Neural progenitor cell (in vitro differentiated cells): ENCODE measurements around the gene LCORL. TPM values are rescaled to one million over a fixed set of nuclear protein-coding genes. Genes with fewer than 3 reads are reported as not detected.
"Not testable (repeated sequence)": the region's sequence is repeated elsewhere in the genome, so short reads cannot be mapped to it uniquely, and the experiment has no call there.

Experiments
- DNase-seq: peaks from one replicate; pipeline ENCODE4 v3.0.0-alpha.2; 2016; ENCODE audit warnings: low spot score
- H2AFZ ChIP-seq: fragments of 200-600 bp; sonication (generic); replicated peaks from 2 replicates; pipeline ENCODE4 v1.6.1; 2016; ENCODE audit warnings: antibody characterized with exemption
- H3F3A ChIP-seq: fragments of 200-600 bp; sonication (generic); 2 replicates; pipeline ENCODE4 v1.6.1; 2016; ENCODE audit warnings: antibody characterized with exemption, low read depth
- H3K27ac ChIP-seq: fragments of 200-600 bp; sonication (generic); 2 replicates; pipeline ENCODE4 v1.5.1; 2016; ENCODE audit warnings: mild to moderate bottlenecking
- H3K27me3 ChIP-seq: fragments of 200-600 bp; sonication (generic); 2 replicates; pipeline ENCODE4 v1.6.1; 2016; ENCODE audit warnings: mild to moderate bottlenecking, moderate library complexity
- H3K36me3 ChIP-seq: fragments of 200-600 bp; sonication (generic); 2 replicates; pipeline ENCODE4 v1.5.1; 2016
- H3K4me1 ChIP-seq: fragments of 200-600 bp; sonication (generic); 2 replicates; pipeline ENCODE4 v1.6.1; 2016; ENCODE audit warnings: mixed run types
- H3K4me2 ChIP-seq: fragments of 200-600 bp; sonication (generic); 2 replicates; pipeline ENCODE4 v1.6.1; 2016
- H3K4me3 ChIP-seq: fragments of 200-600 bp; sonication (generic); 2 replicates; pipeline ENCODE4 v1.5.1; 2016
- H3K79me2 ChIP-seq: fragments of 200-600 bp; sonication (generic); 2 replicates; pipeline ENCODE4 v1.6.1; 2016; ENCODE audit warnings: low read depth
- H3K9ac ChIP-seq: fragments of 200-600 bp; sonication (generic); 2 replicates; pipeline ENCODE4 v1.6.1; 2016
- H3K9me3 ChIP-seq: fragments of 200-600 bp; sonication (generic); 2 replicates; pipeline ENCODE4 v1.5.1; 2016; ENCODE audit warnings: low read depth
- H4K20me1 ChIP-seq: fragments of 200-600 bp; sonication (generic); 2 replicates; pipeline ENCODE4 v1.6.1; 2016; ENCODE audit warnings: low read depth
- H3K27ac Mint-ChIP-seq: 3 replicates; pipeline ENCODE4 v1.8.0; 2021; ENCODE audit warnings: mixed read lengths
- H3K27me3 Mint-ChIP-seq: 2 replicates; pipeline ENCODE4 v1.8.0; 2022; ENCODE audit warnings: low read depth, mild to moderate bottlenecking, inconsistent platforms, moderate library complexity, mixed read lengths; ENCODE audit not compliant: insufficient read depth
- H3K36me3 Mint-ChIP-seq: 3 replicates; pipeline ENCODE4 v1.8.0; 2021; ENCODE audit warnings: mixed read lengths
- H3K4me1 Mint-ChIP-seq: 3 replicates; pipeline ENCODE4 v1.8.0; 2021; ENCODE audit warnings: mixed read lengths
- H3K4me3 Mint-ChIP-seq: 3 replicates; pipeline ENCODE4 v1.8.0; 2021; ENCODE audit warnings: mild to moderate bottlenecking, moderate library complexity, mixed read lengths
- H3K9me3 Mint-ChIP-seq: 3 replicates; pipeline ENCODE4 v1.8.0; 2020; ENCODE audit warnings: mixed read lengths
- CTCF ChIP-seq: fragments of 200-600 bp; sonication (generic); IDR thresholded peaks from 2 replicates; pipeline ENCODE4 v1.5.1; 2017; ENCODE audit warnings: antibody characterized with exemption, mild to moderate bottlenecking
- EZH2 ChIP-seq: fragments of 200-600 bp; sonication (generic); IDR thresholded peaks from 2 replicates; pipeline ENCODE4 v1.6.1; 2017; ENCODE audit warnings: antibody characterized with exemption, mild to moderate bottlenecking, moderate library complexity
- EZH2phosphoT487 ChIP-seq: fragments of 200-600 bp; sonication (generic); IDR thresholded peaks from 2 replicates; pipeline ENCODE4 v1.6.1; 2017; ENCODE audit warnings: antibody characterized with exemption
- total RNA-seq: library from RNA; depleted of rRNA; stranded (reverse); fragments of >200 nt; gene quantifications from 2 replicates; pipeline ENCODE4 v1.2.3, GENCODE V29; 2015; ENCODE audit warnings: low replicate concordance

The LCORL gene
- total RNA-seq, 1 donor from 2014 or later, result 53.6 TPM

DNA sequence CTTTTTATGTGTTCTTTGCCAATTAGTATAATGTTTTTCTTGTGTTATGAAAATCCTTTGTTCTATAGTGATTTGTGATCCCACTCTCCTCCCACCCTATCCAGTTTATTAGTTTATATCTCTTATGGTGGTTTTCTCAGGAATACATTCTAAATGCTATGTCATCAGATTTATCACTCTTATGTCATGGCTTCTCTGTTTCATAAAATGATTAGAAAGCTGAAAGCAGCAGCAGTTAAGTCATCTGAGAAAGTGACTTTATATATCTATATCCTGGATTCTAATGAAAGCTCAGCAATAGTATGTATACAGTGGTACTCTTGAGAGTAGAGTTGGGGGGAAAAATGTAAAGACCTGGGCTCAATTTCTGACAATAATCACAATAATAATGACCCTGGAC is 169.6 kb downstream of the LCORL start:
- Histone ChIP-seq H3K27me3 (no peaks in the 10 kb centered on the region), H2AFZ (no peak overlapping the region), H3K9ac (no peak overlapping the region), H3K79me2 (no peaks in the 10 kb centered on the region), H3K9me3 (peaks cover 3% of the 10 kb centered on the region), H4K20me1 (no peaks in the 10 kb centered on the region), H3K27ac (no peak overlapping the region), H3K4me1 (no peaks in the 10 kb centered on the region), H3K36me3 (no peaks in the 10 kb centered on the region), H3K4me2 (no peak overlapping the region), H3F3A (peaks cover 4% of the 10 kb centered on the region), H3K4me3 (no peak overlapping the region)
- Mint-ChIP-seq H3K36me3 (peaks cover 25% of the 10 kb centered on the region), H3K27ac (no peak overlapping the region), H3K4me1 (no peaks in the 10 kb centered on the region), H3K9me3 (peaks cover 18% of the 10 kb centered on the region), H3K4me3 (no peak overlapping the region), H3K27me3 (no peaks in the 10 kb centered on the region)
- no peak for DNase-seq
- TF ChIP-seq EZH2phosphoT487, result no peak
- no peak for TF ChIP-seq CTCF
- TF ChIP-seq EZH2, result no peak

- Mint-ChIP-seq H3K9me3 (peaks cover 18% of the 10 kb centered on the region), H3K36me3 (peaks cover 31% of the 10 kb centered on the region)
These were observed 171.3 kb downstream of the LCORL start for GRCh38 chr4:17850295-17850694.

DNA sequence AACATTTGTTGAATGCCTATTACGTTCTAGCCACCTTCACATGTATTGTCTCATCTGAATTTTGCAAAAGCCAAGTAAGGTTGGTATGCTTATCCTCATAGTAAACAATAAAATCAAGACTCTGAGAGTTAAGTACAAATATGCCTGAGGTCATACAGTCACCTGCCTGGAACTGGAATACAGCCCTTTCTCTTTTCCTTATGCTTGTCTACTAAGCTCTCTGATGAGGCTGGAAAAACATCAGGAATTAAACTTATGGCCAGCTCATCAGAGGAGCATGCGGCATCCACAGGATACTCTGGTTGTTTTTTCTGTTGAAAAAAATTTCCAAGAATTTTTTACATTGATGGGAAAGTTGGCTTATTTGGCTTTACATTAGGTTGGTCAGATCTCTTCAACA is 175.3 kb downstream of the LCORL start:
- H3K36me3 ChIP-seq, result peaks cover 31% of the 10 kb centered on the region
- peaks cover 21% of the 10 kb centered on the region for H3F3A ChIP-seq
- no peak overlapping the region for H3K9ac ChIP-seq
- H3K4me1 ChIP-seq, result no peaks in the 10 kb centered on the region
- peaks cover 55% of the 10 kb centered on the region for H3K36me3 Mint-ChIP-seq
- H3K4me2 ChIP-seq, result no peak overlapping the region
- no peaks in the 10 kb centered on the region for H3K4me1 Mint-ChIP-seq
- H3K27ac ChIP-seq, result no peak overlapping the region
- no peaks in the 10 kb centered on the region for H3K27me3 ChIP-seq
- H3K4me3 Mint-ChIP-seq, result no peak overlapping the region
- no peak overlapping the region for H3K4me3 ChIP-seq
- no peak overlapping the region for H2AFZ ChIP-seq
- H3K79me2 ChIP-seq, result no peaks in the 10 kb centered on the region
- no peaks in the 10 kb centered on the region for H4K20me1 ChIP-seq
- peaks cover 15% of the 10 kb centered on the region for H3K9me3 Mint-ChIP-seq
- TF ChIP-seq CTCF, result no peak
- TF ChIP-seq EZH2, result no peak
- TF ChIP-seq EZH2phosphoT487, result no peak
- peaks cover 3% of the 10 kb centered on the region for H3K9me3 ChIP-seq
- no peak overlapping the region for H3K27ac Mint-ChIP-seq
- H3K27me3 Mint-ChIP-seq, result no peaks in the 10 kb centered on the region
- DNase-seq, result no peak

More at GRCh38 chr4:17850295-17850694, 171.3 kb downstream of the LCORL start:
- H3K4me3 Mint-ChIP-seq, H3K79me2 ChIP-seq, H3K4me2 ChIP-seq, H3K4me1 ChIP-seq, DNase-seq, H3K27ac Mint-ChIP-seq, H3K9me3 ChIP-seq, H3K27ac ChIP-seq, H4K20me1 ChIP-seq, H3K27me3 Mint-ChIP-seq, H3K36me3 ChIP-seq, H3K9ac ChIP-seq, H3K4me1 Mint-ChIP-seq, H2AFZ ChIP-seq, H3K27me3 ChIP-seq, H3K4me3 ChIP-seq: not testable (repeated sequence)
- H3F3A ChIP-seq, result peaks cover 11% of the 10 kb centered on the region

DNA sequence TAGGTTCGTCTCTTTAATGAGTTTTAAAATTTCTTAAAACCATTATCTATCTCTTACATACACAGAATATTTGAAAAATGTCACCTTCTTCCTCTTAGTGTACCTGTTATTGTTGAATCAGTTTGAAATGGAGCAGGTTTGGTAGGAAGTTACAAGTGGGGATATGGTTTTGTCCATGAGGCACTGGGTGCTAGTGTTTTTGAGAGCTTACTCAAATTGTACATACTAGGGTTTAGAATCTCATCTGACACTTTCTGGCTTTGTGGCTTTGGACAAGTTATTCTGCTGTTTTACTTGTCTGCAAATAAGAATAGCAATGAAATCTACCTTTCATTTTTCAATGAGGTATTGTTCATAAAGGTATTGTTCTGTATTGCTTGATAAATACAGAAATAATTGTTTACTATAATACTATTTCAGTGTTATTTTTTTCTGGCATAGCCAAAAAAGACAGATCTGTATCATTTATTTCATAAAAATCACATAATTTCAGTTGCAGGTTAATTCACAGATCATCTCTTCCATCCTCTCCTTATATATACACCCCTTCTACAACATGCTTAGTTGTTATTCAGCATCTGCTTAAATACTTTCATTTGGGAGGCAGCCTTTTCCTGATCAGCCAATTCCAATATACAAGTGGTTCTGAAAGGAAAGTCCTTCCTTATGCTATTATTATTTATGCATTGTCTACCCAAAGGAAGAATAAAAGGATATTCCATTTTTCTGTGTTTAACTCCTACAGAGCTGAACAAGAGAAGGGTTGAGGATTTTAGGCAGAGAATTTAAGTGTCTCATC is 197.5 kb downstream of the LCORL start:
- Histone ChIP-seq H3K4me3 (no peak overlapping the region), H2AFZ (no peak overlapping the region), H3K4me1 (no peaks in the 10 kb centered on the region), H3K9ac (no peak overlapping the region), H3K27me3 (no peaks in the 10 kb centered on the region), H3F3A (no peaks in the 10 kb centered on the region), H3K9me3 (no peaks in the 10 kb centered on the region), H3K27ac (no peak overlapping the region), H3K36me3 (peaks cover 61% of the 10 kb centered on the region), H4K20me1 (peaks cover 8% of the 10 kb centered on the region), H3K4me2 (no peak overlapping the region), H3K79me2 (peaks cover 98% of the 10 kb centered on the region)
- no peaks in the 10 kb centered on the region for H3K4me1 Mint-ChIP-seq
- no peak for DNase-seq
- TF ChIP-seq EZH2phosphoT487, result no peak
- TF ChIP-seq EZH2, result no peak
- no peak for TF ChIP-seq CTCF
- H3K27me3 Mint-ChIP-seq, result no peaks in the 10 kb centered on the region
- no peaks in the 10 kb centered on the region for H3K9me3 Mint-ChIP-seq
- no peak overlapping the region for H3K4me3 Mint-ChIP-seq
- H3K36me3 Mint-ChIP-seq, result peaks cover 37% of the 10 kb centered on the region
- H3K27ac Mint-ChIP-seq, result no peak overlapping the region
